ENCODE measurements around the gene TBC1D20.
"Not testable (repeated sequence)": the region's sequence is repeated elsewhere in the genome, so short reads cannot be mapped to it uniquely, and the experiment has no call there.

Gene TBC1D20

GRCh38 chr20:475463-476357 lies 13.4 kb upstream of the TBC1D20 start:
- no peak for DNase-seq

GRCh38 chr20:474581-474980 lies 12.2 kb upstream of the TBC1D20 start:
- DNase-seq, result no peak

- no peak for DNase-seq
Observed at GRCh38 chr20:472889-473292, 10.6 kb upstream of the TBC1D20 start.

- DNase-seq, result no peak
Observed at GRCh38 chr20:472137-472846, 10.0 kb upstream of the TBC1D20 start.

- DNase-seq, result no peak
Observed at GRCh38 chr20:469746-470490, 7.6 kb upstream of the TBC1D20 start.

- no peak for DNase-seq
Observed at GRCh38 chr20:467755-468154, 5.4 kb upstream of the TBC1D20 start.

GRCh38 chr20:461254-462198 lies 807 bp downstream of the TBC1D20 start:
- DNase-seq, result no peak

- no peak for DNase-seq
Observed at GRCh38 chr20:460707-461106, 1.6 kb downstream of the TBC1D20 start.

- no peak for DNase-seq
Observed at GRCh38 chr20:460180-460579, 2.2 kb downstream of the TBC1D20 start.

GRCh38 chr20:458776-459175 lies 3.6 kb downstream of the TBC1D20 start:
- no peak for DNase-seq

- no peak for DNase-seq
Observed at GRCh38 chr20:454951-455350, 7.4 kb downstream of the TBC1D20 start.

- not testable (repeated sequence) for DNase-seq
Observed at GRCh38 chr20:452021-452420, 10.3 kb downstream of the TBC1D20 start.

- DNase-seq, result no peak
Observed at GRCh38 chr20:445514-446336, 16.6 kb downstream of the TBC1D20 start.

GRCh38 chr20:444862-445426 lies 17.4 kb downstream of the TBC1D20 start:
- no peak for DNase-seq

GRCh38 chr20:444117-444516 lies 18.2 kb downstream of the TBC1D20 start:
- no peak for DNase-seq

- DNase-seq, result no peak
Observed at GRCh38 chr20:443223-443775, 19.0 kb downstream of the TBC1D20 start.

- DNase-seq, result no peak
Observed at GRCh38 chr20:440636-441035, 21.7 kb downstream of the TBC1D20 start.

GRCh38 chr20:440148-440547 lies 22.2 kb downstream of the TBC1D20 start:
- no peak for DNase-seq

GRCh38 chr20:438571-439469 lies 23.5 kb downstream of the TBC1D20 start:
- no peak for DNase-seq

Data from NCI-H1930 (cell line).